Retina (tissue), 1 donor: Measurements from ENCODE around the gene HNRNPUL1.
"Not testable (repeated sequence)": the region's sequence is repeated elsewhere in the genome, so short reads cannot be mapped to it uniquely, and the experiment has no call there.

Experiments
- DNase-seq: peaks from one replicate; pipeline ENCODE4 v3.0.0-alpha.2; 2016

Gene HNRNPUL1

DNA sequence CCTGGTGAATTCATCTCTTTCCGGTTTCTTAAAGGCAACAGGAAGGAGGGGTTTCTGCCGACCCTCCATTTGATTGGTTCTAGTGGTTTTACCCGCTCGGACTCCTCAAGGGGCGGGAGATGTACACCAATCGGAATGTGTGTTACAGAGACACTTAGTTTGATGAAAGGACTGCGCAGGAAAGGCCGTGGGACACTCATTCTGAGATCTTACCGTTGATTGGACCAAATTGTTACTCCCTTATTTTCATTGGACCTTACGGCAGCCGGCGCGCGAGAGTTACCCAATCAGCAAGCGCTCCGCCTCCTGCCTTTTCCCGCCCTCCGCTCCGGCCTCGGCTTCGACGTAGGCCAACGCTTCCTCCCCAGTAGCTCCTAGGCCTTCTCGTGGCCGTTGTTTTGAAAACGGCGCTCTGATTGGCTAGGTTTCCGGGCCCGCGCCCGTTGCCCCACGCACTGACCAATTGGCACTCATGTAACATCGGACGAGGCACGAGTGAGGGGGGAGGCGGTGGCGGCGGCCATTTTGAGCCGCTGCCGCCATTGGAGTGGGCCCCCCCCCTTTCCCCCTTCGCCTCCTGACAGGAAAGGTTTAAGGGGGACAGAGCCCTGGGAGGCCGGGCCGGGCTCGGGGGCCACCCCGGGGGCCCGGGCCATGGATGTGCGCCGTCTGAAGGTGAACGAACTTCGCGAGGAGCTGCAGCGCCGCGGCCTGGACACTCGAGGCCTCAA lies at the start of gene HNRNPUL1:
Gene HNRNPUL1, plus strand, starts transcription at position 523 of the 731 bp plus-strand sequence. Its CDS starts 132 bp downstream, at position 655.
- peak; percentile 100 for DNase-seq

DNA sequence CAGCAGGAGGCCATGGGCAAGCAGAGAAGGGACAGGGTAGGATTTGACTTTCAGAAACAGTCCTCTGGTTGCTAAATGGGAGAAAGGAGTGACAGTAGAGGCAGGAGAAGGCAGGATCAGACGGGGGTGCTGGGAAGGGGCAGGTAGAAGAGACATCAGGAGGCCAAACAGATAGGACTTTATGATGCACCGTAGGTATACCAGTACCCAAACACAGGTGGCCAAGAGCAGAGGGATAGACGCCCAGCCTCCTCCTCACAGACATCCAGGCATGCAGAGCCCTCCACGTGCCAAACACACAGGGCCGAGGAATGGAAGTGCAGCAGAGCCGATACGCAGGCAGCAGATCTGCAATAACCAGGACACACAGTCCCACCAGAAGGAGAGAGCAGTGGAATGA lies 46.4 kb upstream of the HNRNPUL1 start:
- no peak for DNase-seq

- DNase-seq, result no peak
Measured at GRCh38 chr19:41218249-41218614, 45.9 kb upstream of the HNRNPUL1 start.

- peak; percentile 83 for DNase-seq
Measured at GRCh38 chr19:41218615-41219507, 45.3 kb upstream of the HNRNPUL1 start, which contains the start of gene AXL. AXL (plus strand) TSS chr19:41219223; CDS start chr19:41219393, 170 bp downstream.

DNA sequence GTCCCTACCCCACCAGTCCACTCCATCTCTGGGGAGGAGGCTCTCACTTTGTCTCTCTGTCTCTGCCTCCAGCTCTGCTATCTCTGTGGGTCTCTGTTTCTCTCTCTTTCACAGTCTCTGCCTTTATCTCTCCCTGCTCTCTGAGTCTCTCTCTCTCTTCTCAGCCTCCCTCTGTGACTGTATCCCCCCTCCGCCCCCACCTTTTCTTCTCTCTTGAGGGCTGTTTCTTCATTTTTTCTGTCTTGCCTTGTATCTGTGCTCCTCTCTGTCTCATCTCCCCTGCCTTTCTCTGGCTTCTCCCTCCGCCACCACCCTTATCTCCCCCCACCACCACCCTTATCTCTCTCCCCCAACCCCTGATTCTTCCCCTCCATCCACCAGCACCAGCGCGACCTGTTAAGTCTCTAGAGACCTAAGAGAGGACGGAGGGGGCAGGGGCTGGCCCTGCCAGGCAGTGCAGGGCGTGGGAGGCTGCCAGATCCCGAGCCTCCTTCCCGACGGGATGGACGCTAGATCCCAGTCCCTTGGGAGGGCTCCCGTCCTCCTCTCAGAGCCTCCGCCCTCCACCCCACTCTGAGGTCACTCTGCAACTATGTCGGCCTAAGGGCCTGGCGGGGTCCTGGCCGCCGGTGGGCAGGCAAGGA lies 44.1 kb upstream of the HNRNPUL1 start:
- no peak for DNase-seq

- DNase-seq, result no peak
Measured at GRCh38 chr19:41220811-41221210, 43.4 kb upstream of the HNRNPUL1 start.

DNA sequence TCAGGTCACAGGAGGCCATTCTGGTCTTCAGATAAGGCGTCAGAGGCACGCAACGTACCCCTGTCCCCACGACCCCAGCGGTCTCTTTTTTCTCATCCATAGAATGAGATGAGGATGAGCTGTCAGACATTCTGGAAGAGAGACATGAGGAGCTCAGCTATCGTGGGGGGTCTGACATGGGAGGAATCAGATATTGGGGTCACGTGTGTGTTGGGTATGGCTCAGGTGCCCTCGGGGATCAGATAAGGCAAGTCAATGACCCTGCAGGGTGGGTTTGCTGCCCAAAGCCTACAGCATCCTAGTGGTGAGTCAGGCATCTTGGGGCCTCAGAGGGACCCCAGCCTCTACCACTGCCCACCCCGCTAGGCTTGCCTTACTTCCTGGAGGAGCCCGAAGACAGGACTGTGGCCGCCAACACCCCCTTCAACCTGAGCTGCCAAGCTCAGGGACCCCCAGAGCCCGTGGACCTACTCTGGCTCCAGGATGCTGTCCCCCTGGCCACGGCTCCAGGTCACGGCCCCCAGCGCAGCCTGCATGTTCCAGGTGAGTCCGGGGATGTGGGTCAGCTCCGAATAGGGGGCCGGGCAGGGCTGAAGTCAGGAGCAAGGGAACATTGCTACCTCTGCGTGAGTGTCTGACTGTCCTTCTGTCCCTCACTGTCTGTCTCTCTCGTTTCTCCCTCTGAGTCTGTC lies 42.5 kb upstream of the HNRNPUL1 start:
- DNase-seq, result no peak

GRCh38 chr19:41222240-41222639 lies 41.9 kb upstream of the HNRNPUL1 start:
- no peak for DNase-seq

GRCh38 chr19:41223431-41224234 lies 40.5 kb upstream of the HNRNPUL1 start:
- no peak for DNase-seq

DNA sequence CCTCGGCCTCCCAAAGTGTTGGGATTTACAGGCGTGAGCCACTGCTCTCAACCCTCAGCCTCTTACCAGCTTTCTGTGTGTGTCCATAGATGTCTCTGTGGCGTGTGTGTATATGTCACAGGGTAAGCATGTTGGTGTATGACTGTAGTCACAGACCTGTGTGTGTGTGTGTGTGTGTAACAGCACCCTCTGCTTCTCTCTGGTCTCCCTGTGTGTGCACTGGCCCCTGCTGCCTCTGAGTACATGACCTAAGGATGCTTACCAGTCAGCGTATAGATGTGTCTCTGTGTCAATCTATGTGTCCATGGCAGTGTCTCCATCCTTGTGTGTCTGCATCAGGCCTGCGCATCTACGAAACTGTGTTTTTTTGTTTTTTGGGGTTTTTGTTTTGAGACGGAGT lies 39.5 kb upstream of the HNRNPUL1 start:
- no peak for DNase-seq

- peak; percentile 71 for DNase-seq
Measured at GRCh38 chr19:41225238-41226052, 38.7 kb upstream of the HNRNPUL1 start.

GRCh38 chr19:41226053-41226873 lies 37.9 kb upstream of the HNRNPUL1 start:
- peak; percentile 82 for DNase-seq

DNA sequence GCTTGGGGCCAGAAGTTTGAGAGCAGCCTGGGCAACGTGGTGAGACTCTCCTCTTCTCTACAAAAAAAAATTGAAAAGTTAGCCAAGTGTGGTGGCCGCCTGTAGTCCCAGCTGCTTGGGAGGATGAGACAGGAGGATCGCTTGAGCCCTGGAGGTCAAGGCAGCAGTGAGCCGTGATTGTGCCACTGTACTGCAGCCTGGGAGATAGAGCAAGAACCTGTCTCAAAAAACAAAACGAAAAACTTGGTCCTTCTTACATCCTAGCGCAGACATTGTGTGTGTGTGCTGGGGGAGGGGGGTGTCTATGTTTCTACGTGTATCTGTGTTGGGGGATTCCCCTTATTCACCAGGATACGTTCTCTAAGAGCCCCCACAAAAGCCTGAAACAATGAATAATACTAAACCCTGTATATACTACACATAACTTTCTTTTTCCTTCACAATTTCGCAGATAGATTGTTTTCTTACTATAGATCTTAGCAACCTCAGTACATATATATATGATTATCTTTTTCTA lies 37.2 kb upstream of the HNRNPUL1 start:
- no peak for DNase-seq

- no peak for DNase-seq
Measured at GRCh38 chr19:41228486-41228885, 35.7 kb upstream of the HNRNPUL1 start.

GRCh38 chr19:41229338-41229737 lies 34.8 kb upstream of the HNRNPUL1 start:
- not testable (repeated sequence) for DNase-seq

GRCh38 chr19:41230067-41230857 lies 33.9 kb upstream of the HNRNPUL1 start:
- DNase-seq, result no peak

DNA sequence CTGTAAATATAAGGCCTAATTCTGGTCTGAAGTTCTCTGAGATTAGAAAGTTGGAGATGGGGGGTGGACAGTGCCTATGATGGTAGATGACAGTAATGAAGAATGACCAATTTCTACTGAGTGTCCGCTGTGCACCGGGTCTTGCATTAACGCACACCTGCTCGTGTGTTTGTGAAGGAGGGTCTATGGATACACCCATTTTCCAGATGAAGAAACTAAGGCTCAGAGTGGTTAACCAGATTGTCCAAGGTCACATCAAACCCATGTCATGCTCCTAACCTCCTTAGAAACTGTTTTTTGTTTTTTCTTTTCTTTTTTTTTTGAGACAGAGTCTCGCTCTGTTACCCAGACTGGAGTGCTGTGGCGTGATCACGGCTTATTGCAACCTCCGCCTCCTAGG lies 31.5 kb upstream of the HNRNPUL1 start:
- no peak for DNase-seq

GRCh38 chr19:41233748-41234240 lies 30.4 kb upstream of the HNRNPUL1 start:
- no peak for DNase-seq
